Neural crest cell (in vitro differentiated cells): Measurements from ENCODE around the gene LHFPL3. TPM values are rescaled to one million over a fixed set of nuclear protein-coding genes. Genes with fewer than 3 reads are reported as not detected.

Experiments used
- DNase-seq: peaks from one replicate; pipeline ENCODE4 v3.0.0; 2021; ENCODE audit warnings: low read depth, mixed read lengths, low spot score
- H3K27ac Mint-ChIP-seq: one replicate; pipeline ENCODE4 v1.8.0; 2021; ENCODE audit warnings: mild to moderate bottlenecking, mixed read lengths; ENCODE audit not compliant: unreplicated experiment
- H3K27me3 Mint-ChIP-seq: 2 replicates; pipeline ENCODE4 v1.8.0; 2021; ENCODE audit warnings: low read depth, mild to moderate bottlenecking, mixed read lengths
- H3K36me3 Mint-ChIP-seq: 2 replicates; pipeline ENCODE4 v1.8.0; 2021; ENCODE audit warnings: low read depth, mild to moderate bottlenecking, mixed read lengths
- H3K4me1 Mint-ChIP-seq: 2 replicates; pipeline ENCODE4 v1.8.0; 2021; ENCODE audit warnings: mixed read lengths
- H3K4me3 Mint-ChIP-seq: one replicate; pipeline ENCODE4 v1.8.0; 2021; ENCODE audit warnings: mild to moderate bottlenecking, mixed read lengths
- H3K9me3 Mint-ChIP-seq: 2 replicates; pipeline ENCODE4 v1.8.0; 2021; ENCODE audit warnings: mixed read lengths
- total RNA-seq: library from RNA; stranded (reverse); gene quantifications from 2 replicates; pipeline ENCODE4 v1.2.1, GENCODE V29; 2021
- TF ChIP-seq, protein P1 (sequence below): fragments of 200-600 bp; sonication (generic); conservative IDR thresholded peaks from 2 replicates; pipeline ENCODE4 v1.5.0; 2021; ENCODE audit warnings: antibody characterized with exemption, mild to moderate bottlenecking

LHFPL3 gene
- total RNA-seq, 1 donor from 2014 or later: not detected

- H3K36me3 Mint-ChIP-seq: no peaks in the 10 kb centered on the region
- H3K9me3 Mint-ChIP-seq: no peaks in the 10 kb centered on the region
Observed at GRCh38 chr7:104836976-104837375, 508.6 kb downstream of the LHFPL3 start.

DNA sequence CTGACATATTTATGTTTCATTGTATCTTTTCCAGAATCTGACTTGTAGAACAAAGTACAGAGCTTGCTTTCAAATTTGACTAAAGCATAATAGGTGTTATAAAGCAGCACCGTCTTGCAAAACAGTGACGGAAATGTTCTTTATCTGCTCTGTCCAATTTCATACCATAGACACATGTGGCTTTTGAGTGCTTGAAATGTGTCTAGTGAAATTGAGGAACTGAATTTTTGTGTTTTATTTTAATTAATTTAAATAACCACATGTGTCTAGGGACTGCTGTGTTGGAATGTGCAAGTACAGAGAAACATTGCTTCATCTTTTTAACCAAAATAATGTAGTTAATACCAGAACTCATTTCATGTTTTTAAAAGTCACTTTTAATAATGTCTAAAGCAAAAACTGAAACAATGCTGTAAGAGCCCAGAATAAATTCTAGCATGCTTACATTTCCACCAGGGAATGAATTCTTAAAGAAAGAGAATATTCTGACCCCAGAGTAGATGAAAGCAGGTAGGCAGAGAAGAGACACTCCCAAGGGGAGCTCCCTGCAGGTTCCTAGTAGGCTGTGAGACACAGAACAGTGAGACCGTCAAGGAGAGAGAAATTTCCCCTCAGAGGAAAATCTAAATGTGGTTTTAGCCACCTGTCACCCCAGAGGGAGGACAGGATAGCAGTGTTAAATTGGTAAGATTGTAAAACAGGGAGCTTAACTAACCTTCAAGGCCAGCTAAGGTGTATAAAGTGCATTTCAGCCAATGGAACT, 510.3 kb downstream of the LHFPL3 start:
- no peak overlapping the region for H3K4me3 Mint-ChIP-seq
- no peaks in the 10 kb centered on the region for H3K9me3 Mint-ChIP-seq
- H3K27ac Mint-ChIP-seq: no peak overlapping the region
- no peak for DNase-seq
- TF ChIP-seq, protein P1, sequence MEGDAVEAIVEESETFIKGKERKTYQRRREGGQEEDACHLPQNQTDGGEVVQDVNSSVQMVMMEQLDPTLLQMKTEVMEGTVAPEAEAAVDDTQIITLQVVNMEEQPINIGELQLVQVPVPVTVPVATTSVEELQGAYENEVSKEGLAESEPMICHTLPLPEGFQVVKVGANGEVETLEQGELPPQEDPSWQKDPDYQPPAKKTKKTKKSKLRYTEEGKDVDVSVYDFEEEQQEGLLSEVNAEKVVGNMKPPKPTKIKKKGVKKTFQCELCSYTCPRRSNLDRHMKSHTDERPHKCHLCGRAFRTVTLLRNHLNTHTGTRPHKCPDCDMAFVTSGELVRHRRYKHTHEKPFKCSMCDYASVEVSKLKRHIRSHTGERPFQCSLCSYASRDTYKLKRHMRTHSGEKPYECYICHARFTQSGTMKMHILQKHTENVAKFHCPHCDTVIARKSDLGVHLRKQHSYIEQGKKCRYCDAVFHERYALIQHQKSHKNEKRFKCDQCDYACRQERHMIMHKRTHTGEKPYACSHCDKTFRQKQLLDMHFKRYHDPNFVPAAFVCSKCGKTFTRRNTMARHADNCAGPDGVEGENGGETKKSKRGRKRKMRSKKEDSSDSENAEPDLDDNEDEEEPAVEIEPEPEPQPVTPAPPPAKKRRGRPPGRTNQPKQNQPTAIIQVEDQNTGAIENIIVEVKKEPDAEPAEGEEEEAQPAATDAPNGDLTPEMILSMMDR: no peak
- peaks cover 3% of the 10 kb centered on the region for H3K27me3 Mint-ChIP-seq
- H3K36me3 Mint-ChIP-seq: no peaks in the 10 kb centered on the region
- peaks cover 15% of the 10 kb centered on the region for H3K4me1 Mint-ChIP-seq

More at GRCh38 chr7:104836976-104837375, 508.6 kb downstream of the LHFPL3 start:
- no peak overlapping the region for H3K27ac Mint-ChIP-seq
- TF ChIP-seq, protein P1: no peak
- H3K27me3 Mint-ChIP-seq: peaks cover 3% of the 10 kb centered on the region
- no peak overlapping the region for H3K4me3 Mint-ChIP-seq
- DNase-seq: no peak
- H3K4me1 Mint-ChIP-seq: peaks cover 8% of the 10 kb centered on the region

- H3K27ac Mint-ChIP-seq: no peak overlapping the region
- TF ChIP-seq, protein P1: no peak
- no peaks in the 10 kb centered on the region for H3K36me3 Mint-ChIP-seq
- H3K4me1 Mint-ChIP-seq: peaks cover 15% of the 10 kb centered on the region
- H3K4me3 Mint-ChIP-seq: no peak overlapping the region
- H3K27me3 Mint-ChIP-seq: peaks cover 3% of the 10 kb centered on the region
- DNase-seq: no peak
- no peaks in the 10 kb centered on the region for H3K9me3 Mint-ChIP-seq
Observed at GRCh38 chr7:104839842-104840241, 511.4 kb downstream of the LHFPL3 start.

- no peaks in the 10 kb centered on the region for H3K27me3 Mint-ChIP-seq
- H3K27ac Mint-ChIP-seq: no peak overlapping the region
- TF ChIP-seq, protein P1: no peak
- no peaks in the 10 kb centered on the region for H3K36me3 Mint-ChIP-seq
- peaks cover 15% of the 10 kb centered on the region for H3K4me1 Mint-ChIP-seq
- H3K9me3 Mint-ChIP-seq: no peaks in the 10 kb centered on the region
- DNase-seq: no peak
- no peak overlapping the region for H3K4me3 Mint-ChIP-seq
Observed at GRCh38 chr7:104841798-104842197, 513.4 kb downstream of the LHFPL3 start.

GRCh38 chr7:104843198-104843597, 514.8 kb downstream of the LHFPL3 start:
- TF ChIP-seq, protein P1: no peak
- H3K4me1 Mint-ChIP-seq: peaks cover 17% of the 10 kb centered on the region

More at GRCh38 chr7:104843198-104843597, 514.8 kb downstream of the LHFPL3 start:
- no peaks in the 10 kb centered on the region for H3K9me3 Mint-ChIP-seq
- no peaks in the 10 kb centered on the region for H3K27me3 Mint-ChIP-seq
- no peak overlapping the region for H3K4me3 Mint-ChIP-seq
- no peak for DNase-seq
- no peaks in the 10 kb centered on the region for H3K36me3 Mint-ChIP-seq
- H3K27ac Mint-ChIP-seq: no peak overlapping the region
